ENCODE measurements around the gene BHLHA15. TPM values are rescaled to one million over a fixed set of nuclear protein-coding genes. Genes with fewer than 3 reads are reported as not detected.

BHLHA15 gene
- total RNA-seq, 3 donors from 2014 or later: 0.59 to 2.3 TPM; not detected in 1

DNA sequence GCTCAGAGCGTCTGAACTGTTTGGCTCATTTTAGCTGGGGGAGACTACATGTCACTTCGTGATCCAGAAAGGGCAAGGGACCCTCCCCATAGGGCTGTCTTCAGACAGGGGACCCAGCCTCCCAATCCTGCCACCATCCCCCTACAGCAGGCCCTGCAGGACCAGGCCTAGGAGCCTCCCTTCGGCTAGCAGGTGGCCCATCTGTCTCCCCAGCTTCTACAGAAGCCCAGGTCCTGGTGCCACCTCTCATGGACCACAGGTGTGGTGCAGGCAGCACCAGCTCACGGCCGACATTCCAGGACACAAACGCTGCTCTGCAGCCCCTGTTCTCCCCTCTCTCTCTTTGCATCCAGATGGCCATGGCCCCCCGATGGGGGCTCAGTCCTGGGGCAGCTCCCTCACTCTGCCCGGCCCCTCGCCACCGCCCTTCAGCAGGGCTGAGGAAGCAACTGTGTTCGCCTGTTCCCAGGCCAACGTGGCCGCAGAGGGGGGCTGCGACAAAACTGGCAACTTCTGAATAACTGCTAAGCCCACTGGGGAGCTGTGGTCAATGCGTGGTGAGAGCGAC, 30.5 kb downstream of the BHLHA15 start:
- Histone ChIP-seq H3K36me3 (no peaks in the 10 kb centered on the region), H3K4me1 (no peaks in the 10 kb centered on the region), H3K4me3 (no peak overlapping the region), H3K27ac (no peak overlapping the region), H3K27me3 (no peaks in the 10 kb centered on the region), H3K9me3 (no peaks in the 10 kb centered on the region)
- TF ChIP-seq POLR2A (IDR thresholded peaks at IDR 0.05) (no peak), POLR2AphosphoS5 (IDR thresholded peaks at IDR 0.05) (no peak)
- TF ChIP-seq, protein P1, sequence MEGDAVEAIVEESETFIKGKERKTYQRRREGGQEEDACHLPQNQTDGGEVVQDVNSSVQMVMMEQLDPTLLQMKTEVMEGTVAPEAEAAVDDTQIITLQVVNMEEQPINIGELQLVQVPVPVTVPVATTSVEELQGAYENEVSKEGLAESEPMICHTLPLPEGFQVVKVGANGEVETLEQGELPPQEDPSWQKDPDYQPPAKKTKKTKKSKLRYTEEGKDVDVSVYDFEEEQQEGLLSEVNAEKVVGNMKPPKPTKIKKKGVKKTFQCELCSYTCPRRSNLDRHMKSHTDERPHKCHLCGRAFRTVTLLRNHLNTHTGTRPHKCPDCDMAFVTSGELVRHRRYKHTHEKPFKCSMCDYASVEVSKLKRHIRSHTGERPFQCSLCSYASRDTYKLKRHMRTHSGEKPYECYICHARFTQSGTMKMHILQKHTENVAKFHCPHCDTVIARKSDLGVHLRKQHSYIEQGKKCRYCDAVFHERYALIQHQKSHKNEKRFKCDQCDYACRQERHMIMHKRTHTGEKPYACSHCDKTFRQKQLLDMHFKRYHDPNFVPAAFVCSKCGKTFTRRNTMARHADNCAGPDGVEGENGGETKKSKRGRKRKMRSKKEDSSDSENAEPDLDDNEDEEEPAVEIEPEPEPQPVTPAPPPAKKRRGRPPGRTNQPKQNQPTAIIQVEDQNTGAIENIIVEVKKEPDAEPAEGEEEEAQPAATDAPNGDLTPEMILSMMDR (IDR thresholded peaks at IDR 0.05): no peak
- intact Hi-C loops (cut with DNase I; ENCODE audit: low total_unique reads): no loop called here
- no peak for DNase-seq (ENCODE audit: low spot score in 2 of 2)

DNA sequence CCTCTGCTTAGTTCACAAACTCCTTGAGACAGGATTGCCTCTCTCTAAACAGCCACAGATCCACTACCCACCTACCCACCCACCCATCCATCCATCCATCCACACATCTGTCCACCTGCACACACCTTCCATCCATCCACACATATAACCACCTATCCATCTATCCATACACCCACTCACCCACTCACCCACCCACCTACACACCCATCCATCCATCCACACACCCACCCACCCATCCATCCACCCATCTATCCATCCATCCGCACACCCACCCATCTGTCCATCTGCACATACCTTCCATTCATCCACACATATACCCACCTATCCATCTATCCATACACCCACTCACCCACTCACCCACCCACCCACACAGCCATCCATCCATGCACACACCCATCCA, 31.1 kb downstream of the BHLHA15 start:
- Histone ChIP-seq H3K27me3 (no peaks in the 10 kb centered on the region), H3K36me3 (no peaks in the 10 kb centered on the region), H3K4me1 (no peaks in the 10 kb centered on the region), H3K27ac (no peak overlapping the region), H3K4me3 (no peak overlapping the region), H3K9me3 (no peaks in the 10 kb centered on the region)
- intact Hi-C loops (cut with DNase I; ENCODE audit: low total_unique reads): no loop called here
- no peak for DNase-seq (ENCODE audit: low spot score in 2 of 2)
- TF ChIP-seq POLR2AphosphoS5 (IDR thresholded peaks at IDR 0.05) (no peak), POLR2A (IDR thresholded peaks at IDR 0.05) (no peak)
- TF ChIP-seq, protein P1 (IDR thresholded peaks at IDR 0.05): no peak

DNA sequence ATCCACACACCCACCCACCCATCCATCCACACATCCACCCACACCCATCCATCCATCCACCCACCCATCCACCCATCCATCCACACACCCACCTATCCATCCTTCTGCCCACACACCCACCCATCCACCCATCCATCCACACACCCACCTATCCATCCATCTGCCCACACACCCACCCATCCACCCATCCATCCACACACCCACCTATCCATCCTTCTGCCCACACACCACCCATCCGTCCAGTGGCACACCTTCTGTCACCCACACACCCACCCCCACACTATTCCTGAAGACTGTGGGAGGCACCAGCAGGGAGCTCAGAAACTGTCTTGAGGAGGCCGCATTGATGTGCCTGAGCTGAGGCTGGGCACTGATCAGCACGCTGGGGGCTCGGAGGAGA, 31.7 kb downstream of the BHLHA15 start:
- no peak overlapping the region for H3K27ac ChIP-seq
- no peak for DNase-seq (ENCODE audit: low spot score in 2 of 2)
- no peaks in the 10 kb centered on the region for H3K27me3 ChIP-seq
- intact Hi-C loops (cut with DNase I; ENCODE audit: low total_unique reads): no loop called here
- no peaks in the 10 kb centered on the region for H3K9me3 ChIP-seq
- H3K4me3 ChIP-seq: no peak overlapping the region
- H3K36me3 ChIP-seq: no peaks in the 10 kb centered on the region
- H3K4me1 ChIP-seq: no peaks in the 10 kb centered on the region
- TF ChIP-seq POLR2AphosphoS5 (IDR thresholded peaks at IDR 0.05) (no peak), POLR2A (IDR thresholded peaks at IDR 0.05) (no peak)
- TF ChIP-seq, protein P1 (IDR thresholded peaks at IDR 0.05): no peak

DNA sequence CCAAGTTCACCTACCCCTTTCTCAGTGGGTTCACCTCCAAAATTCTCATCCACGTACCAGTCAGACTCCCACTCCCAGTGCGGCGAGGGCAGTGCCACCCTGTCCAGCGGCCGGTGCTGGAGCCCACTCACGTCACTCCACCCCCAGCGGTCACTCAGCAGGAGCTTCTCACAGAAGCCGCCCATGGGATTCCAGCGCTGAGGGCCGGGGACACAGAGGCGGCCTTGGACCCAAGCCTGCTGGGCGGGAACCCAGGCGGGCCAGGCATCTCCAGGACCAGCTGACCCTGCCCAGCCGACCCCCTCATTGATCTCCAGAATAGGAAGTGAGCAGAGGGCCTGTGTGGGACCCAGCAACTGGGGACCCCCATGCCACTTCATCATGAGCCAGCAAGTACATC, 33.6 kb downstream of the BHLHA15 start:
- no peak for DNase-seq (ENCODE audit: low spot score in 2 of 2)
- intact Hi-C loops (cut with DNase I; ENCODE audit: low total_unique reads): no loop called here
- Histone ChIP-seq H3K27me3 (no peaks in the 10 kb centered on the region), H3K9me3 (no peaks in the 10 kb centered on the region), H3K4me1 (no peaks in the 10 kb centered on the region), H3K4me3 (no peak overlapping the region), H3K27ac (no peak overlapping the region), H3K36me3 (no peaks in the 10 kb centered on the region)
- no peak for TF ChIP-seq POLR2A (IDR thresholded peaks at IDR 0.05)

DNA sequence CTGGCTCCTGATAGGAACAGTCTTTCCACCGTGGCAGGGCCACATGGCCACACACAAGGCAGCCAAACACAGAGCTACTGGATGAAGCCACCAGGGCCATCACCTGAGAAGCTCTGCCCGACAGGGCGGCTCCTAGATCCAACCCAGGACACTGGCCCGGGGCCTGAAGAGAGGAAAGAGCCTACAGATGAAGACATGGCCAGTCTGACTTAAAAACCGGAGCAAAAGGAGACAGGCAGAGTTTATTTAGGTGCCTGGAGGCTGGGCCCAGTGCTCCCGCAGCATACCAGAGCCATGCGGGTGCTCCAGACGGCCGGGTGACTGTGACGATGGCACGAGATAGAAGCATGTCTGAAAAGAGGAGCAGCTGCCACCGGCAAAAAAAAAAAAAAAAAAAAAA, 36.9 kb downstream of the BHLHA15 start:
- no peaks in the 10 kb centered on the region for H3K9me3 ChIP-seq
- H3K4me1 ChIP-seq: peaks cover 0 to 13% of the 10 kb centered on the region in 2 donors
- no peak overlapping the region for H3K27ac ChIP-seq
- intact Hi-C loops (cut with DNase I; ENCODE audit: low total_unique reads): no loop called here
- DNase-seq (ENCODE audit: low spot score in 2 of 2): no peak
- TF ChIP-seq, protein P1 (IDR thresholded peaks at IDR 0.05): no peak
- no peak for TF ChIP-seq POLR2A (IDR thresholded peaks at IDR 0.05)
- no peak for TF ChIP-seq POLR2AphosphoS5 (IDR thresholded peaks at IDR 0.05)
- H3K4me3 ChIP-seq: no peak overlapping the region
- H3K27me3 ChIP-seq: no peaks in the 10 kb centered on the region
- no peaks in the 10 kb centered on the region for H3K36me3 ChIP-seq

DNA sequence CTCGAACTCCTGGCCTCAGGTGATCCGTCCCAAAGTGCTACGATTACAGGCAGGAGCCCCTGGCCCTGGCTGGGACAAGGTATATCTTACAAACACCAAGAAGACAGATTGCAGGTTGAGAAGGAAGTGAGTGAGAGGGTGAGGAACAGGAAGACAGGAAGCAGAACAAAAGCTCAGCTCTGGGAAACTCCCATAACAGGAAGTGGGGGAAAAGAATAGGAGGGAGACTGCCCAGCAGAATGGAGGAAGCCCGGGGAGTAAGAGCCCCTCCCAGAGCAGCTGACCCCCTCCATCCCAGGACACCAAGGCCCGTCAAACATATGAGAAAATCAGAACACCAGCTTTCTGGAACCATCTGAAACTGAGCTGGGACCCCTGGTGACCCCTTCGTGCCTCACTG, 37.9 kb downstream of the BHLHA15 start:
- peaks cover 0 to 17% of the 10 kb centered on the region in 2 donors for H3K4me1 ChIP-seq
- H3K9me3 ChIP-seq: no peaks in the 10 kb centered on the region
- no peak for DNase-seq (ENCODE audit: low spot score in 2 of 2)
- no peak for TF ChIP-seq POLR2AphosphoS5 (IDR thresholded peaks at IDR 0.05)
- TF ChIP-seq, protein P1 (IDR thresholded peaks at IDR 0.05): no peak
- no peak for TF ChIP-seq POLR2A (IDR thresholded peaks at IDR 0.05)
- peak overlapping the region; percentile 5 to 6 for H3K27ac ChIP-seq
- H3K36me3 ChIP-seq: no peaks in the 10 kb centered on the region
- no peak overlapping the region for H3K4me3 ChIP-seq
- intact Hi-C loops (cut with DNase I; ENCODE audit: low total_unique reads): no loop called here
- no peaks in the 10 kb centered on the region for H3K27me3 ChIP-seq

All from breast epithelium (tissue), 4 donors.